ENCODE results near the gene SAFB2. TPM values are rescaled to one million over a fixed set of nuclear protein-coding genes. Genes with fewer than 3 reads are reported as not detected.

SAFB2 gene
- total and polyA plus RNA-seq, 9 donors, result 24.6 to 55.9 (median 45.0) TPM

DNA sequence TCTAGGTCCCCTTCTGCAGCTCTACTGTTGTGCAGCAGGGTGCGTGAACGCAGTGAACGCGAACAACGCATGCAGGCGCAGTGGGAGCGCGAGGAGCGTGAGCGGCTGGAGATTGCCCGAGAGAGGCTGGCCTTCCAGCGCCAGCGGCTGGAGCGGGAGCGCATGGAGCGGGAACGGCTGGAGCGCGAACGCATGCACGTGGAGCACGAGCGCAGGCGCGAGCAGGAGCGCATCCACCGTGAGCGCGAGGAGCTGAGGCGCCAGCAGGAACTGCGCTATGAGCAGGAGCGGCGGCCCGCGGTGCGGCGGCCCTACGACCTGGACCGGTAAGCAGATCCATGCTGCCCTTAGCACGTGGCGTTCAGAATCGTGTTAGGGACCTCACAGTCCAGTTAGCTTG lies 38.9 kb upstream of the SAFB2 start:
- no peak for DNase-seq
- Histone ChIP-seq H3K27me3 (ENCODE audit: control insufficient read depth, insufficient read depth, low read length) (no peaks in the 10 kb centered on the region), H3K36me3 (ENCODE audit: control insufficient read depth, insufficient read depth, low read length) (peaks cover 85% of the 10 kb centered on the region), H3K4me3 (ENCODE audit: low read length) (no peak overlapping the region), H3K27ac (ENCODE audit: low read length) (no peak overlapping the region), H3K9me3 (replicated peaks; ENCODE audit: control insufficient read depth, low read depth, low read length) (no peaks in the 10 kb centered on the region), H3K4me1 (ENCODE audit: control insufficient read depth, insufficient read depth, low read length) (peaks cover 11% of the 10 kb centered on the region)
- 97% methylated on average over 42 of the region's 42 CpGs for WGBS (ENCODE audit: insufficient coverage)

DNA sequence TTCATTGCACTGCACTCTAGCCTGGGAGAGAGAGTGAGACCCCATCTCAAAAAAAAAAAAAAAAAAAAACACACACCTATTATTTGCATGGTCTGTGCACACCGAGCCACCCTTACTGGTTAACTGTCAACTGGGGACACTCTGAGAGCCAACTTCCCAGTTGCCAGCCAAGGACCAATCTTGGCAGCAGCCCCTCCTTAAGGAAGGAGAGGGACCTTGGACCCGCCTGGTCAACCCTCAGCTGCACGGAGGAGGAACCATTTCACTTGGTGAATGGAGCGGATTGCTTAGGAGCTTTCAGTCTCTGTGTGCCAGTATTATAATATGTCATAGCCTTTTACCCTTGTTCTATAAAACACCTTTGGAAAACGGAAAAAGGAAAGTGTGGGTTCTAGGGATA lies 32.8 kb upstream of the SAFB2 start:
- no peak overlapping the region for H3K4me3 ChIP-seq (ENCODE audit: low read length)
- H3K27ac ChIP-seq (ENCODE audit: low read length), result no peak overlapping the region
- H3K36me3 ChIP-seq (ENCODE audit: control insufficient read depth, insufficient read depth, low read length), result peaks cover 83% of the 10 kb centered on the region
- no peak for DNase-seq
- H3K9me3 ChIP-seq (replicated peaks; ENCODE audit: control insufficient read depth, low read depth, low read length), result no peaks in the 10 kb centered on the region
- no CpG with 5 or more reads among the region's 5 CpGs for WGBS (ENCODE audit: insufficient coverage)
- no peaks in the 10 kb centered on the region for H3K4me1 ChIP-seq (ENCODE audit: control insufficient read depth, insufficient read depth, low read length)
- no peaks in the 10 kb centered on the region for H3K27me3 ChIP-seq (ENCODE audit: control insufficient read depth, insufficient read depth, low read length)

DNA sequence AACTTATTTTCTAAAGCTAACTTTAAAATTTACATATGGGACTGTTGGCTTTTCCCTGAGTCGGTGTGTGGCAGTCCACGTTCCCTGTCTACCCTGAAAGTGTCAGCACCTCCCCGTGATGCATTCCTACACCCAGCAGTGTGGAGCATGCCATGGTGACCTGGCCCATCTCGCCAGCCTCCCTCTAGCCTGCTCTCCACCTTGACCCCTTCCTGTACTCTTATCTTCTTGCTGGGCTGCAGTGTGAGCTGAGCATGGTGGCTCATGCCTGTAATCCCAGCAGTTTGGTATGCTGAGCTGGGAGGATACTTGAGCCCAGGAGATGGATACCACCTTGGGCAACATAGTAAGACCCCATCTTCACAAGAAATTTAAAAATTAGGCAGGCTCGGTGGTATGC lies 32.4 kb upstream of the SAFB2 start:
- no peaks in the 10 kb centered on the region for H3K9me3 ChIP-seq (replicated peaks; ENCODE audit: control insufficient read depth, low read depth, low read length)
- H3K27ac ChIP-seq (ENCODE audit: low read length), result no peak overlapping the region
- no peaks in the 10 kb centered on the region for H3K4me1 ChIP-seq (ENCODE audit: control insufficient read depth, insufficient read depth, low read length)
- H3K4me3 ChIP-seq (ENCODE audit: low read length), result no peak overlapping the region
- DNase-seq, result no peak
- WGBS (ENCODE audit: insufficient coverage), result 89% methylated on average over 3 of the region's 5 CpGs
- H3K36me3 ChIP-seq (ENCODE audit: control insufficient read depth, insufficient read depth, low read length), result peaks cover 83% of the 10 kb centered on the region
- no peaks in the 10 kb centered on the region for H3K27me3 ChIP-seq (ENCODE audit: control insufficient read depth, insufficient read depth, low read length)

DNA sequence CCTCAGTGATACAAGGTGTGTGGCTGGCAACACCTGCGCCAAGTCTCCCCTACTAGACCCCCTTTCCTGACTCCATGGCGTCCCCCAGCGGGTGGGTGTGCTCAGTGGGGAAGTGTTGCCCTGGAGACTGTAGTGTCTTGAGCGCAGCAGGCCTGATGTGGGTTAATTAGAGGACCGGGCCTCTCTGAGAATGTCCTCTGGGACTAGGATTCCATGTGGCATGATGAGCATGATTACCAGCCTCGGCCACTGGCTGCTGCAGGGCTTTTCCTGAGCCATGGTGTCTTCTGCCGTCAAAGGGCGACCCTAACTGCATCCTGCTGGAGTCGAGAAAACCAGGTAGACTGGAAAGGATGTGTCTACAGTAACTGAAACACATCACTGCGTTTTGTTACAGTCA lies 29.7 kb upstream of the SAFB2 start:
- DNase-seq, result no peak
- Histone ChIP-seq H3K27ac (ENCODE audit: low read length) (no peak overlapping the region), H3K4me3 (ENCODE audit: low read length) (no peak overlapping the region), H3K36me3 (ENCODE audit: control insufficient read depth, insufficient read depth, low read length) (peaks cover 78% of the 10 kb centered on the region), H3K4me1 (ENCODE audit: control insufficient read depth, insufficient read depth, low read length) (no peaks in the 10 kb centered on the region), H3K9me3 (replicated peaks; ENCODE audit: control insufficient read depth, low read depth, low read length) (no peaks in the 10 kb centered on the region), H3K27me3 (ENCODE audit: control insufficient read depth, insufficient read depth, low read length) (no peaks in the 10 kb centered on the region)
- 88% methylated on average over 8 of the region's 10 CpGs for whole genome bisulfite sequencing (ENCODE audit: insufficient coverage)

DNA sequence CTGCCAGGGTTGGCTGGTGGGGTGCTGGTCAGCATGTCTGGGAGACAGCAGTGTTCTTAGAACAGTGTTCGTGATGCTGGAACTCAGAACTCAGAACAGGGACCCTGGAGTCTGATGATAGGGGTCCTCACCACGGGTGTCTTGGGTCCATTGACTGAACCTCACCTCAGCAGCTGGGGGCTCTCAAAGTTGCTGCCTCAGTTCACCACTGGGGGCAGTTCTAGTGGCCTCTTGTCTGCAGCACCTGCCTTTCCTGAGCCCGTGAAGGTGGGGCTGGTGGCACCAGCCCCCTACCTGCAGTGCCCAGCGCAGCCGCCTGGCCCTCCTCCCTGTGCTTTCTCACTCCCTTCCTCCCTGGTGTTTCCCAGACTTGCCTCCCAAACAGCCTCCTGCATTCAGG lies 28.8 kb upstream of the SAFB2 start:
- WGBS (ENCODE audit: insufficient coverage), result 92% methylated on average over 5 of the region's 5 CpGs

DNA sequence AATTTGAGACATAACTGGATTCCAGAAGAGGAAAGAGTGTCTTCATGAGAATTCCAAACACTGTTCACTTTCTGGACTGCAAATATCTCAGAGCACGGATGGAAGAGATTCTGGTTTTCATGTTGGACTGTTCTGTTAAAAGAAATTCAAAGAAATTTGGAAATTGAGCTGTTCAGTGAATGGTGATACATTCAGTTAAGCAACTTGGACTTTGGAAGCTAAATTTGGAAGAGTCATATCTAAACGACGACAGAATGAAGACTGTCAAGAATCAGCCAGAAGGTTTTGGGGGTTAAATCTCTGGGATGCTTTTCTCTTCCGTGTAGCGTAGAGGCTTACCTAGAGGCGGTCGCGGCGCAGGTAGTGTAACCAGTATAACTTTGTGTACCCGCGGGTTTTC lies 25.9 kb upstream of the SAFB2 start:
- DNase-seq, result no peak
- Histone ChIP-seq H3K27ac (ENCODE audit: low read length) (no peak overlapping the region), H3K9me3 (replicated peaks; ENCODE audit: control insufficient read depth, low read depth, low read length) (no peaks in the 10 kb centered on the region), H3K4me1 (ENCODE audit: control insufficient read depth, insufficient read depth, low read length) (no peaks in the 10 kb centered on the region), H3K4me3 (ENCODE audit: low read length) (no peak overlapping the region), H3K36me3 (ENCODE audit: control insufficient read depth, insufficient read depth, low read length) (peaks cover 86% of the 10 kb centered on the region), H3K27me3 (ENCODE audit: control insufficient read depth, insufficient read depth, low read length) (no peaks in the 10 kb centered on the region)
- 92% methylated on average over 3 of the region's 11 CpGs for WGBS (ENCODE audit: insufficient coverage)

More for the DNA sequence above, 28.8 kb upstream of the SAFB2 start:
- peaks cover 84% of the 10 kb centered on the region for H3K36me3 ChIP-seq (ENCODE audit: control insufficient read depth, insufficient read depth, low read length)
- H3K27ac ChIP-seq (ENCODE audit: low read length), result no peak overlapping the region
- H3K4me1 ChIP-seq (ENCODE audit: control insufficient read depth, insufficient read depth, low read length), result no peaks in the 10 kb centered on the region
- no peak overlapping the region for H3K4me3 ChIP-seq (ENCODE audit: low read length)
- no peak for DNase-seq
- no peaks in the 10 kb centered on the region for H3K27me3 ChIP-seq (ENCODE audit: control insufficient read depth, insufficient read depth, low read length)
- no peaks in the 10 kb centered on the region for H3K9me3 ChIP-seq (replicated peaks; ENCODE audit: control insufficient read depth, low read depth, low read length)

DNA sequence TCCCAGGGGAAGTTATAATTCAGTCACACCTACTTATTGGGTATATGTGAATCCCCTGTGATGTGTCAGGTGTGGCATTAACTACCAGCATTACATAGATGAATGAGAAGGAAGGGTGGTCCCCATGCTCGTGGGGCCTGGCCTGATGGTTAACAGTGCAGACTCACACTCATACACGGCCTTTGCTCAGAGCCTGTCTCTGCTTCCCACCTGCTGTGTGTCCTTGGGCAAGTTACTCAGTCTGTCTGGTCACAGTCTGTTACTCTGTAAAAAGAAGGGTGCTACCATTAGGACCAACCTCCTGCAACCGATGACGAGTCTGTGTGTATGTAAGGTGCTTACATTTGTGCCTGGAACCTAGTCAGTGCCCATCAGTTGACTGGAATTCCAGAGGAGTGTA lies 24.1 kb upstream of the SAFB2 start:
- Histone ChIP-seq H3K36me3 (ENCODE audit: control insufficient read depth, insufficient read depth, low read length) (peaks cover 84% of the 10 kb centered on the region), H3K4me1 (ENCODE audit: control insufficient read depth, insufficient read depth, low read length) (no peaks in the 10 kb centered on the region), H3K27me3 (ENCODE audit: control insufficient read depth, insufficient read depth, low read length) (no peaks in the 10 kb centered on the region), H3K9me3 (replicated peaks; ENCODE audit: control insufficient read depth, low read depth, low read length) (no peaks in the 10 kb centered on the region), H3K27ac (ENCODE audit: low read length) (no peak overlapping the region), H3K4me3 (ENCODE audit: low read length) (no peak overlapping the region)
- DNase-seq, result no peak
- WGBS (ENCODE audit: insufficient coverage), result 90% methylated on average over 2 of the region's 4 CpGs

DNA sequence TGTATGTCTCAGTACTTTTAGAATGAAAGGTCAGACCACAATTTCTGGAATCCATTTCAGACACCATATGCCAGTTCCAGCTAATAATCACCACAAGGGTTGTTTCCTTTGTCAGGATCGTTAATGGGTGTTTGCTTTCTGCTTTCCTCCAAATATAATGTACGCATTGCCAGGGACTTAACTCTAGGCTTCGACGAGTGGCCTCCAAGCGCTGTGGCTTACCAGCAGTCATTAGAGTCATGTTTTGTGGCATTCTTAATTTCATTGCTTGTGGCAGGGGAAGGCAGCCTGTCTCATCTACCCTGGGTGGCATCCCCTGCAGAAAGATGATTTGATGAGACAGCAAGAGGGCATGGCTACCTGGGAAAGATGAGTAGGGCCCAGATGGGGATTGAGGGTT lies 22.8 kb upstream of the SAFB2 start:
- Histone ChIP-seq H3K4me1 (ENCODE audit: control insufficient read depth, insufficient read depth, low read length) (no peaks in the 10 kb centered on the region), H3K27ac (ENCODE audit: low read length) (no peak overlapping the region), H3K27me3 (ENCODE audit: control insufficient read depth, insufficient read depth, low read length) (no peaks in the 10 kb centered on the region), H3K9me3 (replicated peaks; ENCODE audit: control insufficient read depth, low read depth, low read length) (no peaks in the 10 kb centered on the region), H3K4me3 (ENCODE audit: low read length) (no peak overlapping the region), H3K36me3 (ENCODE audit: control insufficient read depth, insufficient read depth, low read length) (peaks cover 78% of the 10 kb centered on the region)
- DNase-seq, result no peak
- no CpG with 5 or more reads among the region's 5 CpGs for WGBS (ENCODE audit: insufficient coverage)

DNA sequence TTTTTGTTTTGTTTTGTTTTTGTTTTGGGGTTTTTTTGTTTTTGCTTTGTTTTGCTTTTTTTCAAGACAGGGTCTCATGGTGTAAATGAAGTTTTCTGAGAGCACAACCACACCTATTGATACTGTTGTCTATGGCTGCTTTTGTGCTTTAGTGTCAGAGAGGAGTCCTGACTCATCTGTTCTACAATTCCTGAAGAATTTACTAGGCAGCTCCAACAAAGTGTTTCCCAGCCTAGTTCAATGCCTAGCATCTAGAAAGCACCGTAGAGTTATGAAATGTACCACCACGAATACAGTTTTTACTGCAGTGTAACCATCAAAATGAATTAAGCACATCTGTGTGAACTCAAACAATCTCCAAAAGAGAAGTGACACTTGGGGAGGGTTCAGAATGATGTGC lies 21.5 kb upstream of the SAFB2 start:
- H3K4me1 ChIP-seq (ENCODE audit: control insufficient read depth, insufficient read depth, low read length), result no peaks in the 10 kb centered on the region
- no peaks in the 10 kb centered on the region for H3K9me3 ChIP-seq (replicated peaks; ENCODE audit: control insufficient read depth, low read depth, low read length)
- no peak overlapping the region for H3K4me3 ChIP-seq (ENCODE audit: low read length)
- H3K36me3 ChIP-seq (ENCODE audit: control insufficient read depth, insufficient read depth, low read length), result peaks cover 69% of the 10 kb centered on the region
- H3K27ac ChIP-seq (ENCODE audit: low read length), result no peak overlapping the region
- no peak for DNase-seq
- no peaks in the 10 kb centered on the region for H3K27me3 ChIP-seq (ENCODE audit: control insufficient read depth, insufficient read depth, low read length)
- WGBS (ENCODE audit: insufficient coverage), result no CpG with 5 or more reads among the region's 2 CpGs

DNA sequence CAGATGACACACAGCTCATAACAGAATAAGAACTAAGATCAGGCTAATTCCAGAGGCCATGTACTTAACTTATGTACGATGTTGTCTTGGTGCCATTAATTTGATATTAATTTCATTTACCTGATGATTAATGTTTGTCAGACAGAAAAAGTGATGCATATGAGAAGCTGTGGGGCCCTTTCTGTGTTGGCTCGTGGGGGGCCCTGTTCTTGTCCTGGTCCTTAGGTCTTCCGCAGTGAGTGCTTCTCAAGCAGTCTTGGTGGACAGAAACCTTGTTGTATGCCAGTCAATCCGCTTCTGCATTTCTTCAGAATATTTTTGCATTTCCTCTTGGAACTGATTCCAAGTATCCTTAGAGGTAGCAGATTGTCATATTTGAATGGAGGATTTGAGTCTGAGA lies 20.5 kb upstream of the SAFB2 start:
- no peaks in the 10 kb centered on the region for H3K27me3 ChIP-seq (ENCODE audit: control insufficient read depth, insufficient read depth, low read length)
- H3K36me3 ChIP-seq (ENCODE audit: control insufficient read depth, insufficient read depth, low read length), result peaks cover 63% of the 10 kb centered on the region
- 88% methylated on average over 2 of the region's 4 CpGs for WGBS (ENCODE audit: insufficient coverage)
- no peak overlapping the region for H3K4me3 ChIP-seq (ENCODE audit: low read length)
- no peaks in the 10 kb centered on the region for H3K4me1 ChIP-seq (ENCODE audit: control insufficient read depth, insufficient read depth, low read length)
- no peak overlapping the region for H3K27ac ChIP-seq (ENCODE audit: low read length)
- DNase-seq, result no peak
- H3K9me3 ChIP-seq (replicated peaks; ENCODE audit: control insufficient read depth, low read depth, low read length), result no peaks in the 10 kb centered on the region

DNA sequence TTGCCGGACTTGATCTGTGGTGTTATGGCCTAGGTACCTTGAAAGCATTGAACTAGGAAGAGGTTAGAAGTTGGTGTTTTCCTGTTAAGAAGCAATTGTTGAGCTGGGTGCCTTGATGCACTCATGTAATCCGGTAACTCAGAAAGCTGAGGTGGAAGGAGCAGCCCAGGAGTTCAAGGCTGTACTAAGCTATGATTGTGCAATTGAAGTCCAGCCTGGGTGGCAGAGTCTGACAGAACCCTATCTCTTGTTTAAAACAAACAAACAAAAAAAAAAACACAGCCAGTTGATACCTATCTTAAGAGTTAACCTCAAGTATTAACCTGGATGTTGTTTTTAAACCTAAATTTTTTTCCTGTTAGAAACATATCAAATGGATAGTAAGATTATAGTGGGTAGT lies 19.6 kb upstream of the SAFB2 start:
- Histone ChIP-seq H3K27ac (ENCODE audit: low read length) (no peak overlapping the region), H3K4me1 (ENCODE audit: control insufficient read depth, insufficient read depth, low read length) (no peaks in the 10 kb centered on the region), H3K4me3 (ENCODE audit: low read length) (no peak overlapping the region), H3K9me3 (replicated peaks; ENCODE audit: control insufficient read depth, low read depth, low read length) (no peaks in the 10 kb centered on the region), H3K36me3 (ENCODE audit: control insufficient read depth, insufficient read depth, low read length) (peaks cover 57% of the 10 kb centered on the region), H3K27me3 (ENCODE audit: control insufficient read depth, insufficient read depth, low read length) (no peaks in the 10 kb centered on the region)
- 86% methylated on average over 2 of the region's 2 CpGs for WGBS (ENCODE audit: insufficient coverage)
- no peak for DNase-seq

Measured in muscle of leg (tissue), 11 donors.